K562 (cell line): ENCODE measurements around the gene GEMIN8. TPM values are rescaled to one million over a fixed set of nuclear protein-coding genes. Genes with fewer than 3 reads are reported as not detected.
A peak's percentile ranks its signal among the peaks of the same experiment; 100 is the strongest.

Source experiments
- ATAC-seq: fragments of 200-7000 bp; cut with Tn5 transposase; 3 replicates; pipeline ENCODE4 v1.9.1; 2020; ENCODE audit warnings: moderate library complexity
- BruUV-seq: library from RNA; stranded (reverse); fragments of 400-500 nt; replicated peaks from 2 replicates; lab custom pipeline; 2021; lab: Mats Ljungman, UMichigan
- CTCF ChIA-PET: fragments of 300-600 bp; formaldehyde crosslinking; extraction: SDS; loops from one replicate; lab custom pipeline; 2021; ENCODE audit warnings: low intra/inter-chr PET ratio; lab: Yijun Ruan, JAX
- POLR2A ChIA-PET: fragments of 300-600, 350-650 bp; sonication (Branson Sonifier 250); formaldehyde crosslinking; extraction: SDS; loops from one replicate; lab custom pipeline; 2021; ENCODE audit warnings: antibody characterized with exemption, inconsistent platforms; lab: Yijun Ruan, JAX
- DNase-seq, 4 experiments: peaks; one replicate each; pipeline versions ENCODE4 v3.0.0 to v3.0.0-alpha.2; 2011 to 2018; ENCODE audit warnings: low spot score in 3 of 4, mixed read lengths in 3 of 4; ENCODE audit errors: extremely low read depth in 1 of 4
- FAIRE-seq: peaks from 2 replicates; lab custom pipeline; 2011; peaks lifted over from hg19 to GRCh38; lab: Jason Lieb, UNC
- H2AFZ ChIP-seq: 2 replicates; pipeline ENCODE4 v1.6.0; 2011; ENCODE audit warnings: low read depth, low read length, control low read depth, inconsistent platforms
- H3K27ac ChIP-seq: fragments of 200-600 bp; 3 replicates; pipeline ENCODE4 v1.8.0; 2011; ENCODE audit warnings: low read depth, mild to moderate bottlenecking, control low read depth, inconsistent platforms, low read length, moderate library complexity, mixed read lengths; ENCODE audit errors: extremely low read depth
- H3K27me3 ChIP-seq, 2 experiments: fragments of 300-600 bp in 1 of 2; 2 replicates in 1 of 2; 3 replicates in 1 of 2; pipeline versions ENCODE4 v1.6.0 to v1.8.0; 2011; ENCODE audit warnings: inconsistent platforms in 2 of 2, low read length in 2 of 2, mild to moderate bottlenecking in 1 of 2, mixed read lengths in 1 of 2, moderate library complexity in 1 of 2; ENCODE audit not compliant: control insufficient read depth in 2 of 2, insufficient read depth in 2 of 2
- H3K36me3 ChIP-seq: fragments of 300-600 bp; 3 replicates; pipeline ENCODE4 v1.8.0; 2011; ENCODE audit warnings: mild to moderate bottlenecking, low read length, inconsistent platforms; ENCODE audit not compliant: control insufficient read depth, insufficient read depth
- H3K4me1 ChIP-seq, 2 experiments: fragments of 200-600 bp in 1 of 2; replicated peaks in 1 of 2; 2 replicates in 1 of 2; 3 replicates in 1 of 2; pipeline versions ENCODE4 v1.5.1 to v1.8.0; 2011; ENCODE audit warnings: inconsistent platforms in 2 of 2, low read length in 2 of 2, mild to moderate bottlenecking in 1 of 2, mixed read lengths in 1 of 2, moderate library complexity in 1 of 2; ENCODE audit not compliant: control insufficient read depth in 2 of 2, insufficient read depth in 2 of 2
- H3K4me2 ChIP-seq: 2 replicates; pipeline ENCODE4 v1.6.1; 2011; ENCODE audit warnings: low read length, control low read depth, inconsistent platforms, mixed read lengths; ENCODE audit not compliant: insufficient read depth
- H3K4me3 ChIP-seq: fragments of 200-600 bp; sonication (generic), shearing (Covaris generic); 2 replicates; pipeline ENCODE4 v1.5.1; 2016; ENCODE audit warnings: control low read depth, inconsistent platforms
- H3K79me2 ChIP-seq: fragments of 200-600 bp; 3 replicates; pipeline ENCODE4 v1.8.0; 2011; ENCODE audit warnings: low read length, inconsistent platforms; ENCODE audit not compliant: control insufficient read depth, insufficient read depth
- H3K9ac ChIP-seq, 2 experiments: 2 replicates each; pipeline versions ENCODE4 v1.6.0 to v1.6.1; 2011; ENCODE audit warnings: low read depth in 2 of 2, low read length in 2 of 2, control low read depth in 1 of 2, inconsistent platforms in 1 of 2, mild to moderate bottlenecking in 1 of 2, mixed read lengths in 1 of 2; ENCODE audit not compliant: insufficient read depth in 1 of 2
- H3K9me1 ChIP-seq: one replicate; pipeline ENCODE4 v1.6.0; 2011; ENCODE audit warnings: inconsistent platforms, mild to moderate bottlenecking, low read length, moderate library complexity; ENCODE audit not compliant: control insufficient read depth, insufficient read depth
- H3K9me3 ChIP-seq: replicated peaks from 2 replicates; pipeline ENCODE4 v1.5.1; 2011; ENCODE audit warnings: low read depth, low read length, inconsistent platforms; ENCODE audit not compliant: control insufficient read depth, insufficient read depth
- H4K20me1 ChIP-seq: replicated peaks from 2 replicates; pipeline ENCODE4 v1.6.1; 2011; ENCODE audit warnings: low read length, inconsistent platforms, mixed read lengths; ENCODE audit not compliant: control insufficient read depth, insufficient read depth
- FOS ChIP-seq: IDR thresholded peaks from 3 replicates; pipeline ENCODE4 v1.6.1; 2011; ENCODE audit not compliant: insufficient read length; ENCODE audit errors: extremely low read depth
- FOXA1 ChIP-seq: fragments of 450-650 bp; IDR thresholded peaks from 2 replicates; pipeline ENCODE4 v1.6.1; 2016; ENCODE audit warnings: mild to moderate bottlenecking, borderline replicate concordance
- HCFC1 ChIP-seq: IDR thresholded peaks from 2 replicates; pipeline ENCODE4 v1.6.1; 2012; ENCODE audit warnings: low read depth, low read length, improper control_type of control experiment
- HES1 ChIP-seq: fragments of 450-650 bp; IDR thresholded peaks from 2 replicates; pipeline ENCODE4 v1.6.1; 2016; ENCODE audit warnings: low read depth, mild to moderate bottlenecking, moderate library complexity
- POLR2G ChIP-seq: fragments of 200-400 bp; formaldehyde crosslinking; IDR thresholded peaks from 2 replicates; pipeline ENCODE4 v1.6.1; 2017; ENCODE audit warnings: low read depth, mild to moderate bottlenecking, antibody characterized with exemption, low read length, moderate library complexity
- RBFOX2 ChIP-seq: fragments of 200-400 bp; formaldehyde crosslinking; IDR thresholded peaks from 2 replicates; pipeline ENCODE4 v1.6.1; 2017; ENCODE audit warnings: low read depth, mild to moderate bottlenecking, low read length, moderate library complexity
- TEAD1 ChIP-seq, 2 experiments: fragments of 450-650 bp in 1 of 2; sonication (generic) in 1 of 2; formaldehyde crosslinking; IDR thresholded peaks; 2 replicates each; pipeline versions ENCODE4 v1.4.0 to v1.8.0; 2020 to 2022; ENCODE audit warnings: mild to moderate bottlenecking in 2 of 2, missing genetic modification reagents in 1 of 2
- WGBS: fragments of 100-300 bp; shearing (Covaris generic); methylation state at CpG from one replicate; pipeline ENCODE4 v1.1.6; 2016; ENCODE audit warnings: low coverage, mixed read lengths; ENCODE audit not compliant: insufficient coverage; ENCODE audit errors: missing lambda C conversion rate; 5-methylcytosine and 5-hydroxymethylcytosine counted together
- in situ Hi-C: fragments of 300-500 bp; cut with MboI; formaldehyde crosslinking; loops from 4 replicates; pipeline ENCODE4 v1.15.0; 2018; ENCODE audit warnings: inconsistent platforms, mixed read lengths
- intact Hi-C: fragments of 100-400 bp; cut with micrococcal nuclease; formaldehyde crosslinking; loops from 2 replicates; pipeline ENCODE4 v1.14.2; 2022
- polyA plus RNA-seq, 8 experiments: library from polyadenylated mRNA; depleted of rRNA in 4 of 8; stranded (reverse) in 5 of 8; unstranded in 3 of 8; fragments of >200 nt; fragmentation: Nextera tagmentation in 2 of 8; fragmentation: Illumina TruSeq in 1 of 8; extraction: Ambion mirVana in 2 of 8; extraction: Trizol in 1 of 8; gene quantifications; 2 replicates each; pipeline versions ENCODE4 v1.2.1 to v1.2.3, GENCODE V29; 2011 to 2014; ENCODE audit warnings: inconsistent platforms in 1 of 8, missing spikeins in 1 of 8
- total RNA-seq, 7 experiments: library from RNA; depleted of rRNA in 6 of 7; stranded (reverse); fragments of >200 nt in 6 of 7; fragmentation: Illumina TruSeq in 2 of 7; extraction: Trizol in 2 of 7; gene quantifications; 2 replicates each; pipeline versions ENCODE4 v1.2.1 to v1.2.3, GENCODE V29; 2011 to 2021; ENCODE audit warnings: low replicate concordance in 1 of 7
- TF ChIP-seq, protein P1 (sequence below): fragments of 450-650 bp; IDR thresholded peaks from 2 replicates; pipeline ENCODE4 v1.6.1; 2017; ENCODE audit warnings: antibody characterized with exemption, mild to moderate bottlenecking

The GEMIN8 gene
- total and polyA plus RNA-seq, 9 of the 15 experiments (the other 6 are each of a cell fraction or from before 2014, with no cell fraction given) = 10.9 to 29.1 (median 16.9) TPM

GRCh38 chrX:14065800-14066199, 36.1 kb upstream of the GEMIN8 start:
- H2AFZ ChIP-seq = peak overlapping the region; percentile 97
- H3K4me2 ChIP-seq = no peak overlapping the region
- in situ Hi-C loops = no loop called here
- no peak for FAIRE-seq
- ATAC-seq = no peak
- DNase-seq = peak in 1 of 4 experiments; percentile 14
- no peaks in the 10 kb centered on the region for H4K20me1 ChIP-seq
- H3K79me2 ChIP-seq = no peaks in the 10 kb centered on the region
- H3K9me1 ChIP-seq = no peaks in the 10 kb centered on the region
- H3K9ac ChIP-seq = peak overlapping the region in 1 of 2 experiments; percentile 78; a peak in 1 of 4 replicates
- no peaks in the 10 kb centered on the region for H3K36me3 ChIP-seq
- WGBS = 58% methylated on average over 7 of the region's 21 CpGs
- peak overlapping the region; percentile 96; the same call in 2 of the 3 replicates for H3K27ac ChIP-seq
- POLR2A ChIA-PET = interaction anchor here (1.0 kb wide), 1 partner anchor 18 kb away, joined by 4 read pairs; no protein-coding TSS in a partner anchor
- H3K9me3 ChIP-seq = no peaks in the 10 kb centered on the region
- TF ChIP-seq POLR2G (peak; percentile 62), FOXA1 (no peak), RBFOX2 (peak; percentile 67)
- no peak overlapping the region for H3K4me3 ChIP-seq
- intact Hi-C loops = no loop called here
- no TSS peak for BruUV-seq
- CTCF ChIA-PET = no interaction called here
- H3K27me3 ChIP-seq = no peaks in the 10 kb centered on the region
- H3K4me1 ChIP-seq = peaks cover 10 to 13% of the 10 kb centered on the region in 2 experiments; a peak in 4 of 5 replicates

DNA sequence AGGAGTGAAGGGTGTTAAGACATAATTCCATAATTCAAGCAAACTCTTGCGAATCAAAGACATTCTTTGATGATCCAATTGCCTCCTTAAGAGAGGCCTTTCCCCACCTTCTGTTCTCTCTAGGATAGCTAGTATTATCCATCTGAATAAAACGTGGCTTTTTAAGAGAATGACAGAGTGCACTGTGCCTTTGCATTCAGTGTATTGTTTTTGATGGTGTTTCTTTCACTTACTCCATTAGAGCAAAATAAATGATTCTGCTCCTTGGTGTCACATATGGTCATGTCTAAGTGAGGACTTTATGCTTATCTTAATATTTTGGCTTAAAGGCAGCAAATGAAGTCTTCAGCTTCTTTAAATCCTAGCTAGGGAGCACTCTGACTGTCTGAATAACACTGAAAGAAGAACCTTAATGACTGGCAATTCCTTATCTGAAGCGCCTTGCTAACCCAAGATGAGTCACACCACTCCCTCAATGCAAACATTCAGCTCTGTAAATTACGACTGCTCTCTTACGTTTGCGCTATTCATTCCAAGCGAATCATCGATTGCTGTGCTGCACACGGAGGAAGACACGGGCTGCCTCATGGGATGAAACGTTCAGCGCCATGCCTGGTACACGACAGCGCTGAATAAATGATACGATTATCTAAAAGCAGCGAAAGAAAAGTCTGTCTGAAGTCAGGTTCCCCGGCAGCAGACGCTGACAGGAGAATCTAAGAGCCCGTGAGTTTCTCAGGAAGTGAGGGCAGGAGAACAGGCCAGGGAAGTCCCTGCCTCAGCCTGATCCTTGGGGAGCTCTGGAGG, 35.1 kb upstream of the GEMIN8 start:
- H3K36me3 ChIP-seq = no peaks in the 10 kb centered on the region
- FAIRE-seq (peak; percentile 99), ATAC-seq (peak; percentile 97)
- TF ChIP-seq TEAD1 (CRISPR knock-in tag; IDR thresholded peaks at IDR 0.05) (peak; percentile 18 to 57; a peak in 2 of 4 replicates), HCFC1 (no peak), HES1 (peak; percentile 48; the same call in 1 of the 2 replicates), FOS (peak; percentile 66)
- TF ChIP-seq, protein P1, sequence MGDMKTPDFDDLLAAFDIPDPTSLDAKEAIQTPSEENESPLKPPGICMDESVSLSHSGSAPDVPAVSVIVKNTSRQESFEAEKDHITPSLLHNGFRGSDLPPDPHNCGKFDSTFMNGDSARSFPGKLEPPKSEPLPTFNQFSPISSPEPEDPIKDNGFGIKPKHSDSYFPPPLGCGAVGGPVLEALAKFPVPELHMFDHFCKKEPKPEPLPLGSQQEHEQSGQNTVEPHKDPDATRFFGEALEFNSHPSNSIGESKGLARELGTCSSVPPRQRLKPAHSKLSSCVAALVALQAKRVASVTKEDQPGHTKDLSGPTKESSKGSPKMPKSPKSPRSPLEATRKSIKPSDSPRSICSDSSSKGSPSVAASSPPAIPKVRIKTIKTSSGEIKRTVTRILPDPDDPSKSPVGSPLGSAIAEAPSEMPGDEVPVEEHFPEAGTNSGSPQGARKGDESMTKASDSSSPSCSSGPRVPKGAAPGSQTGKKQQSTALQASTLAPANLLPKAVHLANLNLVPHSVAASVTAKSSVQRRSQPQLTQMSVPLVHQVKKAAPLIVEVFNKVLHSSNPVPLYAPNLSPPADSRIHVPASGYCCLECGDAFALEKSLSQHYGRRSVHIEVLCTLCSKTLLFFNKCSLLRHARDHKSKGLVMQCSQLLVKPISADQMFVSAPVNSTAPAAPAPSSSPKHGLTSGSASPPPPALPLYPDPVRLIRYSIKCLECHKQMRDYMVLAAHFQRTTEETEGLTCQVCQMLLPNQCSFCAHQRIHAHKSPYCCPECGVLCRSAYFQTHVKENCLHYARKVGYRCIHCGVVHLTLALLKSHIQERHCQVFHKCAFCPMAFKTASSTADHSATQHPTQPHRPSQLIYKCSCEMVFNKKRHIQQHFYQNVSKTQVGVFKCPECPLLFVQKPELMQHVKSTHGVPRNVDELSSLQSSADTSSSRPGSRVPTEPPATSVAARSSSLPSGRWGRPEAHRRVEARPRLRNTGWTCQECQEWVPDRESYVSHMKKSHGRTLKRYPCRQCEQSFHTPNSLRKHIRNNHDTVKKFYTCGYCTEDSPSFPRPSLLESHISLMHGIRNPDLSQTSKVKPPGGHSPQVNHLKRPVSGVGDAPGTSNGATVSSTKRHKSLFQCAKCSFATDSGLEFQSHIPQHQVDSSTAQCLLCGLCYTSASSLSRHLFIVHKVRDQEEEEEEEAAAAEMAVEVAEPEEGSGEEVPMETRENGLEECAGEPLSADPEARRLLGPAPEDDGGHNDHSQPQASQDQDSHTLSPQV = peak; percentile 70

More for the DNA sequence above, 35.1 kb upstream of the GEMIN8 start:
- H3K4me1 ChIP-seq = peaks cover 10 to 13% of the 10 kb centered on the region in 2 experiments; a peak in 4 of 5 replicates
- H3K27ac ChIP-seq = peak overlapping the region; percentile 96
- H3K4me2 ChIP-seq = peak overlapping the region; percentile 78
- peak overlapping the region; percentile 97 for H2AFZ ChIP-seq
- DNase-seq = peak; percentile 67 to 90 (median 78)
- H3K4me3 ChIP-seq = peak overlapping the region; percentile 16; the same call in 1 of the 2 replicates
- H3K79me2 ChIP-seq = no peaks in the 10 kb centered on the region
- CTCF ChIA-PET = no interaction called here
- POLR2A ChIA-PET = interaction anchor here (0.7 to 1.3 kb wide), 5 partner anchors 13 to 1269 kb away, joined by 3 to 4 read pairs (median 3); no protein-coding TSS in a partner anchor
- H3K9ac ChIP-seq = peak overlapping the region; percentile 78 to 87; a peak in 3 of 4 replicates
- in situ Hi-C loops (no loop called here), intact Hi-C loops (no loop called here)
- no peaks in the 10 kb centered on the region for H3K9me1 ChIP-seq
- WGBS = 2% methylated on average over 19 of the region's 19 CpGs
- no peaks in the 10 kb centered on the region for H3K27me3 ChIP-seq
- no peaks in the 10 kb centered on the region for H4K20me1 ChIP-seq
- BruUV-seq = no TSS peak
- H3K9me3 ChIP-seq = no peaks in the 10 kb centered on the region
